Suprapubic skin (tissue), 4 donors: ENCODE results near the gene PROZ. TPM values are rescaled to one million over a fixed set of nuclear protein-coding genes. Genes with fewer than 3 reads are reported as not detected.

Experiments
- DNase-seq, 2 donors: peaks; one replicate each; pipeline ENCODE4 v3.0.0-alpha.2; 2019; ENCODE audit warnings: low spot score in 2 of 2
- H3K27ac ChIP-seq: fragments of 200-600 bp; sonication (generic); one replicate; pipeline ENCODE4 v1.5.1; 2019
- H3K27me3 ChIP-seq: fragments of 200-600 bp; sonication (generic); one replicate; pipeline ENCODE4 v1.5.1; 2019
- H3K36me3 ChIP-seq: fragments of 200-600 bp; sonication (generic); one replicate; pipeline ENCODE4 v1.5.1; 2019
- H3K4me1 ChIP-seq: fragments of 200-600 bp; sonication (generic); one replicate; pipeline ENCODE4 v1.5.1; 2019
- H3K4me3 ChIP-seq: fragments of 200-600 bp; sonication (generic); one replicate; pipeline ENCODE4 v1.5.1; 2019; ENCODE audit warnings: mild to moderate bottlenecking
- H3K9me3 ChIP-seq: fragments of 200-600 bp; sonication (generic); one replicate; pipeline ENCODE4 v1.5.1; 2019
- EP300 ChIP-seq: sonication (generic); formaldehyde crosslinking; IDR thresholded peaks from one replicate; pipeline ENCODE4 v1.6.1; 2017; ENCODE audit warnings: antibody characterized with exemption
- POLR2A ChIP-seq, 2 donors: fragments of 450-650 bp; IDR thresholded peaks; one replicate each; pipeline ENCODE4 v1.6.1; 2017; ENCODE audit warnings: antibody characterized with exemption in 2 of 2, mild to moderate bottlenecking in 2 of 2, moderate library complexity in 2 of 2
- POLR2AphosphoS5 ChIP-seq, 3 donors: sonication (generic); formaldehyde crosslinking; IDR thresholded peaks; one replicate each; pipeline ENCODE4 v1.6.1; 2017; ENCODE audit warnings: antibody characterized with exemption in 3 of 3
- WGBS: methylation state at CpG from one replicate; pipeline ENCODE4 v1.1.5; 2018; 5-methylcytosine and 5-hydroxymethylcytosine counted together
- total RNA-seq, 4 donors: library from RNA; depleted of rRNA; stranded (reverse); fragments of >200 nt; gene quantifications; one replicate each; pipeline ENCODE4 v1.1.0, GENCODE V29; 2016
- TF ChIP-seq, protein P1 (sequence below), 2 donors: fragments of 200-600 bp in 1 of 2; fragments of 450-650 bp in 1 of 2; sonication (generic) in 1 of 2; IDR thresholded peaks; one replicate each; pipeline ENCODE4 v1.5.1; 2016 to 2019; ENCODE audit warnings: antibody characterized with exemption in 2 of 2, mild to moderate bottlenecking in 1 of 2, moderate library complexity in 1 of 2

PROZ gene
- total RNA-seq, 4 donors from 2014 or later, result not detected

DNA sequence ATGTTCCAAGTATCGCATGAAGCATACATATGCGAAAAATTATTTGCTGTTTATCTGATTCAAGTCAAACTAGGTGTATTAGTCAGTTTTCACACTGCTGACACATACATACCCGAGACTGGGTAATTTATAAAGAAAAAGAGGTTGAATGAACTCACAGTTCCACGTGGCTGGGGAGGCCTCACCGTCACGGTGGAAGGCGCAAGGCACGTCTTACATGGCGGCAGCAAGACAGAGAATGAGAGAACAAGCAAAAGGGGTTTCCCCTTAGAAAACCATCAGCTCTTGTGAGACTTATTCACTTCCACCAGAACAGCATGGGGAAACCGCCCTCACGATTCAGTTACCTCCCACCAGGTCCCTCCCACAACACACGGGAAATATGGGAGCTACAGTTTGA lies 13.0 kb upstream of the PROZ start:
- TF ChIP-seq EP300, result no peak
- TF ChIP-seq, protein P1, sequence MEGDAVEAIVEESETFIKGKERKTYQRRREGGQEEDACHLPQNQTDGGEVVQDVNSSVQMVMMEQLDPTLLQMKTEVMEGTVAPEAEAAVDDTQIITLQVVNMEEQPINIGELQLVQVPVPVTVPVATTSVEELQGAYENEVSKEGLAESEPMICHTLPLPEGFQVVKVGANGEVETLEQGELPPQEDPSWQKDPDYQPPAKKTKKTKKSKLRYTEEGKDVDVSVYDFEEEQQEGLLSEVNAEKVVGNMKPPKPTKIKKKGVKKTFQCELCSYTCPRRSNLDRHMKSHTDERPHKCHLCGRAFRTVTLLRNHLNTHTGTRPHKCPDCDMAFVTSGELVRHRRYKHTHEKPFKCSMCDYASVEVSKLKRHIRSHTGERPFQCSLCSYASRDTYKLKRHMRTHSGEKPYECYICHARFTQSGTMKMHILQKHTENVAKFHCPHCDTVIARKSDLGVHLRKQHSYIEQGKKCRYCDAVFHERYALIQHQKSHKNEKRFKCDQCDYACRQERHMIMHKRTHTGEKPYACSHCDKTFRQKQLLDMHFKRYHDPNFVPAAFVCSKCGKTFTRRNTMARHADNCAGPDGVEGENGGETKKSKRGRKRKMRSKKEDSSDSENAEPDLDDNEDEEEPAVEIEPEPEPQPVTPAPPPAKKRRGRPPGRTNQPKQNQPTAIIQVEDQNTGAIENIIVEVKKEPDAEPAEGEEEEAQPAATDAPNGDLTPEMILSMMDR (IDR thresholded peaks at IDR 0.05), result no peak
- no peak for TF ChIP-seq POLR2A (IDR thresholded peaks at IDR 0.05)
- TF ChIP-seq POLR2AphosphoS5 (IDR thresholded peaks at IDR 0.05), result no peak
- H3K9me3 ChIP-seq, result no peaks in the 10 kb centered on the region
- H3K4me3 ChIP-seq, result no peak overlapping the region
- H3K27ac ChIP-seq, result no peak overlapping the region
- H3K36me3 ChIP-seq, result no peaks in the 10 kb centered on the region
- H3K27me3 ChIP-seq, result no peaks in the 10 kb centered on the region
- DNase-seq, result no peak
- WGBS, result 81% methylated on average over 12 of the region's 12 CpGs
- H3K4me1 ChIP-seq, result no peaks in the 10 kb centered on the region

DNA sequence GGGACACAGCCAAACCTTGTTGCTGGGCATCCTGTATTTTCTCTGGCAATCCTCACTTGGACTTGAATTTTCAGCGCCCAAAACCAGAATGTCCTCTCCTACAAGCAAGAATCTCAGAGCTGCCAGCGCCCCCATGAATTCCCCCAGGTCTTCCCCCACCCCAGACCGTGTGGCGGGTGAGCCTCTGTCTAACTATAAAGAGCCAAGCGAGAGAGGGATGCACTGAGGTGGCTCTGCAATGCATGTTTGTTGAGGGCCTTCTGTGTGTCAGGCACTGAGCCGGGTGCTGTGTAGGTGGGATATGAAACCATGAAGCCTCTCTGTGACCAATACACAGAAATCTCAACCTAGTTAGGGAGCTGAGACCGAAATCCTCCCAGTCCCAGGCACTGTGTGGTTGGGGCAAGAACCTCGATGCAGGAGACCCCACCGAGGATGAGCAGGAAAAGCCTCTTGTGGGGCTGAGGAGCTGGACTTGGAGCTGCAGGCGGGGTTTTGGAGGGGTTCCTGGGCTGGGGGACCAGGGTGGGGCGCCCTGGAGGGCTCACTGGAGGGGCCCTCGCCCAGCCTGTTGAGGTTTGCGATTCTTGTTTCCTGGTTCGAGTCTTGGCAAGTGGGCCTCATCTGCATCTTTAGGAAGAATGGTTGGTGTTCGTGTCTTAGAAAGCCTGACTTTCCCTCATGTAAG lies 12.4 kb upstream of the PROZ start:
- TF ChIP-seq EP300 (no peak), POLR2AphosphoS5 (IDR thresholded peaks at IDR 0.05) (no peak), POLR2A (IDR thresholded peaks at IDR 0.05) (no peak)
- TF ChIP-seq, protein P1 (IDR thresholded peaks at IDR 0.05), result no peak
- Histone ChIP-seq H3K36me3 (no peaks in the 10 kb centered on the region), H3K9me3 (no peaks in the 10 kb centered on the region), H3K4me1 (no peaks in the 10 kb centered on the region), H3K27me3 (no peaks in the 10 kb centered on the region), H3K27ac (no peak overlapping the region), H3K4me3 (no peak overlapping the region)
- no peak for DNase-seq
- WGBS, result 83% methylated on average over 14 of the region's 15 CpGs

DNA sequence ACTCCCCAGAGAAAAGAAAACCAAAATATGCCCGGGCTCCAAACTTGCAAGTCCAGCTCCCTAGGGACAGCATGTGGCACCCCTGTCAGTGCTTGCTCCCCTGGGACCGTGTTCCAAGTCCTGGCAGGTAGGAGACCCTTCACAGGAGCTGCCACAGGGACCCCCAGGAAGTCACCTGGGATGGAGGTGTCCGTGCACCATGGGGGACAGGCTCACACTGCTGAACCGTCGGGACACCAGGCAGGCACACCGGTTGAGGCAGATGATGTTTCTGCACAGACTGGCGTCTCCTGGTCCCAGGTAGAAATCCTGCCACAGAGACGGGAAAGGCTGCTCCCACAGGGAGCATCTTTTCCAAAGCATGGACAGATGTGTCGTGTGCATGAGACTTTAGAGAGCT lies 11.7 kb upstream of the PROZ start:
- H3K27me3 ChIP-seq, result no peaks in the 10 kb centered on the region
- no peaks in the 10 kb centered on the region for H3K36me3 ChIP-seq
- H3K9me3 ChIP-seq, result no peaks in the 10 kb centered on the region
- DNase-seq, result no peak
- TF ChIP-seq POLR2A (IDR thresholded peaks at IDR 0.05) (no peak), POLR2AphosphoS5 (IDR thresholded peaks at IDR 0.05) (no peak), EP300 (no peak)
- TF ChIP-seq, protein P1 (IDR thresholded peaks at IDR 0.05), result no peak
- WGBS, result 92% methylated on average over 6 of the region's 9 CpGs
- no peaks in the 10 kb centered on the region for H3K4me1 ChIP-seq
- H3K4me3 ChIP-seq, result no peak overlapping the region
- H3K27ac ChIP-seq, result no peak overlapping the region

DNA sequence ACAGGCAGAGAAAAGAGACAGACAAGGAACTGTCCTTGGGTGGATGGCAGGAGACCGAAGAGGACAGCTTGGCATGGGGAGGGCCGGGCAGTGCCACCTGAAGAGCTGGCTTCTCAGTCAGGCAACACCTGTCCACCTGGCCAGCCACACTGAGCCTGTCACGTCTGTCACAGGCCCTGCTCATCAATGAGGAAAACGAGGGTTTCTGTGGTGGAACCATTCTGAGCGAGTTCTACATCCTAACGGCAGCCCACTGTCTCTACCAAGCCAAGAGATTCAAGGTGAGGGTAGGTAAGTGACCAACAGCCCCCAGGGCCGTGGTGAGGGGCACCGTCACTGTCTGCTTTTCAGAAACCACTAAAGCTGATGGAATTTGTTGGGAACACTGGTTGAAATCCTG lies 11.2 kb upstream of the PROZ start:
- no peaks in the 10 kb centered on the region for H3K27me3 ChIP-seq
- H3K27ac ChIP-seq, result no peak overlapping the region
- TF ChIP-seq, protein P1 (IDR thresholded peaks at IDR 0.05), result no peak
- TF ChIP-seq EP300, result no peak
- no peak for TF ChIP-seq POLR2AphosphoS5 (IDR thresholded peaks at IDR 0.05)
- TF ChIP-seq POLR2A (IDR thresholded peaks at IDR 0.05), result no peak
- no peaks in the 10 kb centered on the region for H3K9me3 ChIP-seq
- H3K36me3 ChIP-seq, result no peaks in the 10 kb centered on the region
- H3K4me3 ChIP-seq, result no peak overlapping the region
- peaks cover 4% of the 10 kb centered on the region for H3K4me1 ChIP-seq
- no peak for DNase-seq
- 89% methylated on average over 8 of the region's 8 CpGs for WGBS

DNA sequence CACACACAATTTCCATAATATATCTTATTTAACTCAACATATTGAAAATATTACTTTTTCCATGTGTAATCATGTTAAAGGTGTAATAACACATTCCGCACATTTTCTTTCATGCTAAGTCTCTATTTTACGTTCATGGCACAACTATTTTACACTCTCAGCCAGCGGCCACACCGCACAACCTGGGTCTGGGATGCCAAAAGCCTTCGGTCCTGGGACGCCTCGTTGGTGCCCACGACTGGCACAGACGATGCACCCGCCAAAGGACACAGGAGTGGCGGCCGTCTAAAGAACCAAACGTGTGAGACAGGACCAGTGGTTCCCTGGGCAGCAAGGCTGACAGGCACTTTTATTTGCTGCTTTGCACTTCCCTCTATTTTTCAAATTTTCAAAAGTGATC lies 10.0 kb upstream of the PROZ start:
- no peaks in the 10 kb centered on the region for H3K36me3 ChIP-seq
- DNase-seq, result no peak
- no peaks in the 10 kb centered on the region for H3K27me3 ChIP-seq
- WGBS, result 95% methylated on average over 13 of the region's 13 CpGs
- peaks cover 16% of the 10 kb centered on the region for H3K4me1 ChIP-seq
- H3K27ac ChIP-seq, result no peak overlapping the region
- no peak overlapping the region for H3K4me3 ChIP-seq
- TF ChIP-seq EP300 (no peak), POLR2A (IDR thresholded peaks at IDR 0.05) (no peak), POLR2AphosphoS5 (IDR thresholded peaks at IDR 0.05) (no peak)
- TF ChIP-seq, protein P1 (IDR thresholded peaks at IDR 0.05), result no peak
- no peaks in the 10 kb centered on the region for H3K9me3 ChIP-seq
